Aorta (tissue), 5 donors: ENCODE results near the gene SCNN1B. TPM values are rescaled to one million over a fixed set of nuclear protein-coding genes. Genes with fewer than 3 reads are reported as not detected.
A peak's percentile ranks its signal among the peaks of the same experiment; 100 is the strongest.
"Not testable (repeated sequence)": the region's sequence is repeated elsewhere in the genome, so short reads cannot be mapped to it uniquely, and the experiment has no call there.

Experiments used
- ATAC-seq: fragments of 200-7000 bp; cut with Tn5 transposase; one replicate; pipeline ENCODE4 v1.9.1; 2022; ENCODE audit warnings: moderate library complexity; ENCODE audit not compliant: low FRiP score
- DNase-seq, 2 donors: peaks; one replicate each; pipeline ENCODE4 v3.0.0-alpha.2; 2020
- H3K27ac ChIP-seq, 2 donors: one replicate each; pipeline ENCODE4 v1.5.1; 2013; ENCODE audit warnings: low read length in 2 of 2, mild to moderate bottlenecking in 2 of 2, moderate library complexity in 2 of 2, control low read depth in 1 of 2, inconsistent platforms in 1 of 2, low read depth in 1 of 2
- H3K27me3 ChIP-seq, 2 donors: one replicate each; pipeline ENCODE4 v1.6.1; 2013; ENCODE audit warnings: control low read depth in 1 of 2, low read length in 1 of 2, mild to moderate bottlenecking in 1 of 2, moderate library complexity in 1 of 2; ENCODE audit not compliant: insufficient read depth in 2 of 2, control insufficient read depth in 1 of 2
- H3K36me3 ChIP-seq, 2 donors: one replicate each; pipeline ENCODE4 v1.6.1; 2013; ENCODE audit warnings: control low read depth in 1 of 2, low read length in 1 of 2, mild to moderate bottlenecking in 1 of 2; ENCODE audit not compliant: insufficient read depth in 2 of 2, control insufficient read depth in 1 of 2
- H3K4me1 ChIP-seq, 2 donors: one replicate each; pipeline ENCODE4 v1.6.1; 2013; ENCODE audit warnings: low read length in 2 of 2, control low read depth in 1 of 2, mild to moderate bottlenecking in 1 of 2, moderate library complexity in 1 of 2; ENCODE audit not compliant: insufficient read depth in 2 of 2, control insufficient read depth in 1 of 2
- H3K4me3 ChIP-seq, 2 donors: one replicate each; pipeline ENCODE4 v1.5.1; 2013; ENCODE audit warnings: low read length in 2 of 2, control low read depth in 1 of 2, mild to moderate bottlenecking in 1 of 2
- H3K9me3 ChIP-seq: one replicate; pipeline ENCODE4 v1.6.1; 2013; ENCODE audit warnings: mild to moderate bottlenecking, low read length; ENCODE audit not compliant: control insufficient read depth
- WGBS, 2 donors: extraction: QIAGEN DNeasy Blood & Tissue Kit; methylation state at CpG; one replicate each; pipeline ENCODE4 v1.1.7; 2013; 5-methylcytosine and 5-hydroxymethylcytosine counted together
- intact Hi-C, 2 donors: fragments of 100-400 bp; cut with DNase I; formaldehyde crosslinking; loops; one replicate each; pipeline versions ENCODE4 v1.14.2 to v1.15.0; 2022
- polyA plus RNA-seq, 2 donors: library from polyadenylated mRNA; stranded (reverse); fragments of 200-250 nt; gene quantifications; one replicate each; pipeline ENCODE4 v1.2.3, GENCODE V29; 2013
- total RNA-seq, 2 donors: library from RNA; stranded (reverse); fragmentation: NEBNext Ultra II Directional; extraction: Animal tissue kit (Norgen Biotek cat#: 25700); gene quantifications; one replicate each; pipeline ENCODE4 v1.2.1, GENCODE V29; 2021
- donor health status: healthy with polysubstance abuse.
- donor health status: Bipolar disorder and iron deficiency.
- donor health status: DM: no; HTN: no; CAD: no.
- donor health status: DM: no; HTN: no; CAD: no.
- donor health status: DM: yes; HTN: yes; CAD: no.

The SCNN1B gene
- total and polyA plus RNA-seq, 4 donors, result 0.59 to 1.6 (median 1.2) TPM

- H3K27me3 ChIP-seq, result no peaks in the 10 kb centered on the region
- no peak for ATAC-seq
- H3K27ac ChIP-seq, result no peak overlapping the region
- H3K4me3 ChIP-seq, result no peak overlapping the region
- intact Hi-C loops, result no loop called here
- WGBS, 2 donors, result 82 to 84% methylated on average over 3 of the region's 3 CpGs
- DNase-seq, result no peak
- peaks cover 1% of the 10 kb centered on the region for H3K9me3 ChIP-seq
- H3K36me3 ChIP-seq, result no peaks in the 10 kb centered on the region
- no peaks in the 10 kb centered on the region for H3K4me1 ChIP-seq
Measured at GRCh38 chr16:23296994-23297393, 5.1 kb upstream of the SCNN1B start.

GRCh38 chr16:23298290-23298915, 3.7 kb upstream of the SCNN1B start:
- intact Hi-C loops, result no loop called here
- DNase-seq (no peak), ATAC-seq (no peak)
- Histone ChIP-seq H3K36me3 (no peaks in the 10 kb centered on the region), H3K4me3 (no peak overlapping the region), H3K9me3 (peaks cover 1% of the 10 kb centered on the region), H3K4me1 (no peaks in the 10 kb centered on the region), H3K27me3 (no peaks in the 10 kb centered on the region), H3K27ac (no peak overlapping the region)
- 76 to 77% methylated on average over 6 of the region's 6 CpGs for WGBS, 2 donors

- intact Hi-C loops, DNase-seq, H3K27me3 ChIP-seq, H3K36me3 ChIP-seq, H3K4me3 ChIP-seq, H3K9me3 ChIP-seq, H3K4me1 ChIP-seq, ATAC-seq, H3K27ac ChIP-seq: not testable (repeated sequence)
- WGBS, 2 donors, result 40 to 74% methylated on average over 2 of the region's 3 CpGs
Measured at GRCh38 chr16:23299815-23300214, 2.3 kb upstream of the SCNN1B start.

- Histone ChIP-seq H3K27me3 (no peaks in the 10 kb centered on the region), H3K9me3 (peaks cover 1% of the 10 kb centered on the region), H3K36me3 (no peaks in the 10 kb centered on the region), H3K27ac (no peak overlapping the region), H3K4me3 (no peak overlapping the region), H3K4me1 (no peaks in the 10 kb centered on the region)
- intact Hi-C loops, result no loop called here
- 16 to 20% methylated on average over 18 of the region's 18 CpGs for WGBS, 2 donors
- ATAC-seq (no peak), DNase-seq (no peak)
Measured at GRCh38 chr16:23301251-23302044, 654 bp upstream of the SCNN1B start.

GRCh38 chr16:23303685-23304084, 1.6 kb downstream of the SCNN1B start:
- intact Hi-C loops, result no loop called here
- 81 to 84% methylated on average over 7 of the region's 7 CpGs for WGBS, 2 donors

GRCh38 chr16:23304620-23305019, 2.5 kb downstream of the SCNN1B start:
- Histone ChIP-seq H3K4me3 (no peak overlapping the region), H3K27me3 (no peaks in the 10 kb centered on the region), H3K4me1 (no peaks in the 10 kb centered on the region), H3K36me3 (no peaks in the 10 kb centered on the region), H3K27ac (no peak overlapping the region), H3K9me3 (no peaks in the 10 kb centered on the region)
- ATAC-seq (no peak), DNase-seq (peak in 1 of 2 donors; percentile 45)
- WGBS, 2 donors, result 72 to 84% methylated on average over 2 of the region's 2 CpGs
- intact Hi-C loops, result no loop called here

More at GRCh38 chr16:23303685-23304084, 1.6 kb downstream of the SCNN1B start:
- Histone ChIP-seq H3K4me1 (no peaks in the 10 kb centered on the region), H3K27ac (no peak overlapping the region), H3K27me3 (no peaks in the 10 kb centered on the region), H3K4me3 (no peak overlapping the region), H3K36me3 (no peaks in the 10 kb centered on the region), H3K9me3 (no peaks in the 10 kb centered on the region)
- peak in 1 of 2 donors; percentile 9 for DNase-seq
- no peak for ATAC-seq

- Histone ChIP-seq H3K4me1 (no peaks in the 10 kb centered on the region), H3K27me3 (no peaks in the 10 kb centered on the region), H3K27ac (no peak overlapping the region), H3K9me3 (peaks cover 2% of the 10 kb centered on the region), H3K36me3 (no peaks in the 10 kb centered on the region), H3K4me3 (no peak overlapping the region)
- ATAC-seq (no peak), DNase-seq (no peak)
- intact Hi-C loops, result no loop called here
- WGBS, 2 donors, result 80% methylated on average over 7 of the region's 7 CpGs
Measured at GRCh38 chr16:23306199-23307100, 4.3 kb downstream of the SCNN1B start.

- intact Hi-C loops, result no loop called here
- no peak for ATAC-seq
Measured at GRCh38 chr16:23310217-23310616, 8.1 kb downstream of the SCNN1B start.

More at GRCh38 chr16:23310217-23310616, 8.1 kb downstream of the SCNN1B start:
- Histone ChIP-seq H3K27me3 (no peaks in the 10 kb centered on the region), H3K4me1 (no peaks in the 10 kb centered on the region), H3K9me3 (peaks cover 2% of the 10 kb centered on the region), H3K36me3 (no peaks in the 10 kb centered on the region), H3K4me3 (no peak overlapping the region), H3K27ac (no peak overlapping the region)
- peak in 1 of 2 donors; percentile 7 for DNase-seq
